Activated CD4-positive, CD25-positive, alpha-beta regulatory T cell treated with anti-CD3 and anti-CD28 coated beads, Interleukin-2, amount 50 U/mL, for 72 hours (primary cell): Measurements from ENCODE around the gene CACNA1A.
A peak's percentile ranks its signal among the peaks of the same experiment; 100 is the strongest.

Experiments used
- DNase-seq: peaks from one replicate; pipeline ENCODE4 v3.0.0; 2021

CACNA1A gene

DNA sequence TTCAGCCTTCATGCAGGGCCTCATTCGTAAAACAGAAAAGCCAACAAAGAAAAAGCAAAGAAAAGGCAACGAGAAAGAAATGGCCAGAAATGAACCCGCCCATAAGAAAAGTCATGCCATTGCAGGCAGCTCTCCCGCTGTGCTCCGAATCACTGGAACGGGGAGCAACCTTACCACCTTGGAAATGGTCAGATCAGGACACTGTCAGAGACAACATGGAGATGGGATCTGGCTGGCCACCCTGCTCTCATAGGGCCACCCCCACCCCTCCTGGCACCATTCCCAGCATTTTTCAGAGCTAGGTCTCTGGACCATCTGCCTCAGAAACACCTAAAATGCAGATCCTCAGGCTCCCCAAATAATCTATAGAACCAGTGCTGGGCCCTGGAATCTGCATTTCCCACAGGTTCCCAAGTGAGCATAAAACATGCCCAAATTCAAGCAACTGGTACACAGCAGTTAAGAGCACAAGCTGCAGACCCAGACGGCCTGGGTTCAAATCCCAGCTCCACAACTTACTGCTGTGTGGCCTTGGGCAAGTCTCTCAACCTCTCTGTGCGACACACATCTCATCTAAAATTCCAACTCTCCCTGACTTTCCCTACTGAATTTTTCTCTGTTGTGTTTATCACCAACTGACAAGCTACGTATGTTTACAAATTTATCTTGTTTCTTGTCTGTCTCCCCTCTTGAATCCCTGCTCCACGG, 204.5 kb downstream of the CACNA1A start:
- no peak for DNase-seq

DNA sequence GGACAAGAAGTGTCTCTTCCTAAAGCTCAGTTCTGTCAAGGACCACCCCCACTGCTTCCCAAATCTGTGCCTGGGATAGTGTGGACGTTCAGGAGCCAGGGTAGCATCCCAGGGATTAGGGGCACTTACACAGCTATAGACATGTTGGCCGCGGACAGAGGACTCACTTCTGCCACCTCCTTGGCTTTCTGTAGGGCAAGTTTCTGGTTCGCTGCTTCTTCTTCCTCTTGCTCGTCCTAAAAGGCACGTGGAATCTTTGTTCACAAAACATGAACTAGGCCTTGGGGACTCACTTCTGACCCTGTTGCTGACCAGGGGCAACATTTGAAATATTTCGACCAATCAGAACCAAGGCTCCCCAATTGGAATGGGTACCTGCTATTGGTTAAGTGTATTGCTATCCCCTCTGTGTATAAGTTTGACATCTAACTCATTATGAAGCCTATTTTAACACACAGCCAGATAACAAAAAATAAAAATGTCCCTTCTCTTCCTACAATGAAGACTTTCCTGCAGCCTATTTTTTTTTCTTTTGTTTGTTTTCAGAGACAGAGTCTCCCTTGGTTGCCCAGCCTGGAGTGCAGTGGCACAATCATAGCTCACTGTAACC, 205.8 kb downstream of the CACNA1A start:
- DNase-seq, result no peak

DNA sequence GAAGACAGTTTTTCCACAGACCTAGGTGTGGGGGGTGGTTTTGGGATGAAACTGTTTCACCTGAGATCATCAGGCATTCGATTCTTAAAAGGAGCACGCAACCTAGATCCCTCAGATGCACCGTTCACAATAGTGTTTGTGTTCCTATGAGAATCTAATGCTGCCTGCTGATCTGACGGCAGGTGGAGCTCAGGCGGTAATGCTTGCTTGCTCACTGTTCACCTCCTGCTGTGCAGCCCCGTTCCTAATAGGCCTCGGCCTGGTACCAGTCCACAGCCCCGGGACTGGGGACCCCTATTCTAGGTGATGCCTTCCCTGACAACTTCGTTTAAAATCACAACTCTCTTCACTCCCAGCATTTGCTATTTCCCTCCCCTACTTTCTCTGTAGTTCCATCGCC, 206.4 kb downstream of the CACNA1A start:
- DNase-seq, result no peak

DNA sequence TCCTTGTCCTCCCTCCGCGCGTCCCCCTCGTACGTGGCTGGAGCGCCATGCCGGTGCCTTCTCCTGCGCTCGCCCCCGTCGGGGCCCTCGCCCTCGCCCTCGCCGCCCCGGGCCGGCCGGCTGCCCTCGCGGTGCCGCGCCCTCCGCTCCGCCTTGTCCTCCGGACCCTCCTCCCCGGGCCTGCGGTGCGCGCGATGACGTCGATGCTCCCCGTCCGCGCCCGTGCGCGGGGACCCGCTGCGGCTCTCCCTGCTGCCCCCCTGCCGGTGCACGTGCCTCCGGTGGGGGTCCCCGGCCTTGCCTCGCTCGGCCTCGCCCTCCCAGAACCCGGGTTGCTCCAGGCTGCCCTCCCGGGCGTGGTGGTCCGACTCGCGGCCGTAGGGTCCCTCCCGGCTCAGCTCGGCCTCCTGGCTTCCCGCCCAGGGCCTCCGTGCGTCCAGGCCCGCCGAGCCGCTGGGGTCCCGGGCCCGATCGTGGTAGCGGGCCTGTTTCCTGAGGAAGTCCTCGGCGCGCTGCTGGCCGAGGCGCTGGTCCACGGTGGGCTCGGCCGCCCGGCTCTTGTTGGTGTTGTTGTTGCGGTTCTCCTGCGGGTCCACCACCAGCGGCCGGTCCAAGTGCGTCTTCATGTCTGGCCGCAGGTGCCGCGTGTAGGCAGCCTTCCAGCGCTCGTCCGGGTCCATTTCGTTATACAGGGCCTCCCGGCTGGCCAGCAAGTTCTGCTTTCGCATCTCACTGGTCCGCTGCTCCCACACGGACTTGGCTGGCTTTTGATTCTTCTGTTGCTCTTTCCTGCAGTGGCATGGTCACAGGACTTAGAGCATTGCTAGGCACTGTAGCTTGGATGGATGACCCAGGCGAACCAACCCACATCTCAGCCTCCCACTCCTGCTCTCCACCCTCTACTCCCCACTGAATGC, 207.5 kb downstream of the CACNA1A start:
- DNase-seq, result no peak

DNA sequence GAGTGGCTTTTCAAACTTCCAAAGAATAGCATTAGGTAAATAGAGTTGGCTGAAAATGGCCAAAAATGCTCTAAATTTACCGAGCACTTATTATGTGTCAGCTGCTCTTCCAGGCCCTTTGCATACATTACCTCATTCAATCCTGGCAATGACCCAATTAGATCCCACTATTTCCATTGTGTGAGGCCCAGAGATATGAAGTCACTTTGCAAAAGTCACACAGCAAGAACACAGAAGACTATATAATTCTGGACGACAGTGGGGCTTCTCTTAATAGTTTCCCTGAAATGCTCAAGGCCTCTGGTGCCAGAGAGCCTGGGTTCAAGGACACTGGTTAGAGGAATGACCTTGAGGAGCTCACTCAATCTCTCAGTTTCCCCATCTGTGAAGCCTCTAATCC, 209.3 kb downstream of the CACNA1A start:
- no peak for DNase-seq

DNA sequence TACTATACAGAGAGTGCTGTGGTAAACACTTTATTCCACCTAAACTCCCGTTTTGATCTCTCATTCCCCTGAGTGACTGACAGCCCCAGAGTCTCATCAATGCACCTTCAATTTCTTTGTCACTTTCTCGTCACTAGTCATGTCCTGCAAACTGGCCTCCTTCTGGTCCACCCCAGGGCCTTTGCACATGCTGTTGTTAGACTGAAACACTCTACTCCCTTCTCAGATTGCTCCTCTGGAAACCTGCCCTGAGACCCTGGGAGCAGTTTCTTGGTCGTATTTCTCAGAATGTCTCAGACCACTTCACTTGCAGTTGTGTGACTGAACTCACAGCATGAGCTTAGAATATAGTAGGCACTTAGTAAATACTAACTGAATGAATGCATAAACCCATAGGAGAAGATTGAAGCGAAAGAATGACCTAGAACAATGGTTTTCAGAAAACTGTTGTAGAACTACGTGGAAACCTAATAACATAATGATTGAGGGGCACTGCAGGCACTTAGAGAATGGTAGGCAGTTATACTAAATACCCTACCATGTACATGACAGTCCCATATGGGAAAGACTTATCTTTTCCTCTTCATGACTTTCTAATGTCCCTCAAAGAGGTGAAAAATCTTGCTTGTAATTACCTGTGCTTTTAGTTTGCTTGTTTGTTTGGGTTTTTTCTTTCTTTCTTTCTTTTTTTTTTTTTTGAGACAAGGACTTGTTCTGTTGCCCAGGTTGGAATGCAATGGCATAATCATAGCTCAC, 211.3 kb downstream of the CACNA1A start:
- no peak for DNase-seq

DNA sequence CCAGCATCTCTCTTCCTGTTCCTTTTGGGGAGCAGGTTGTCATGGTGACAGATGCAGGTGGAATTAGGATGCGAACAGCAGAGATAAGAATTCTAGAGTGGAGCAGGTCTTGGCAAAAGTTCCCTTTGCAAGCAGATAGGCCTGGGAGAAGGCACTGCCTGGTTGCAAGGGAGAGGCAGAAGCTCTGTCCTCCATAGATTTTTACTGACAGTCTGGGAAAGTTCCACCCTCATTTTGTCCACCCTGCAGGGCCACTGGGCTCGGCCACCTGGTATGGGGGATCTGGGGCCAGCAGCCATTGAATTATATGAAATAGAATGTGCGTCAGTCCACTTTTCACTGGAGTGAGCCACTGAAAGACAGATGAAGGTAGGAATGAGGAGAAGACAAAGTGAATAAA, 214.4 kb downstream of the CACNA1A start:
- no peak for DNase-seq

DNA sequence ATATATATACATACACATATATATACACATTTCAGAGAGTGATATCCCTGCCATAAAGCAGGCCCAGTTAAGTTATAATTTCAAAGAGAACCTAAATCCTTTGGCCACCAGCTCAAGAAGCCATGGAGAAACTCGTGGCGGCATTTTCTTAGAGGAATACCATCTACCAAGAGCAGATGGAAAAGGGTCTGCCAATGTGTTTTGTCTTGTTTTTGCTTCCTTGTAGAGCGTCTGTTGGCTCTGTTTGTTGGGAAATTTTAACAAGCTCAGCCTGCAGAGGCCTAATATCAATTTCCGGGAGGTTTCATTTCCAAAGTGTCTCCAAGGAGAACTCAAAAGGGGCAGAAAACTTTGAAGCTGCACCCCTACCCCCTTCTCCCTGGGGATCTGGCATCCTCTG, 215.5 kb downstream of the CACNA1A start:
- DNase-seq, result no peak

DNA sequence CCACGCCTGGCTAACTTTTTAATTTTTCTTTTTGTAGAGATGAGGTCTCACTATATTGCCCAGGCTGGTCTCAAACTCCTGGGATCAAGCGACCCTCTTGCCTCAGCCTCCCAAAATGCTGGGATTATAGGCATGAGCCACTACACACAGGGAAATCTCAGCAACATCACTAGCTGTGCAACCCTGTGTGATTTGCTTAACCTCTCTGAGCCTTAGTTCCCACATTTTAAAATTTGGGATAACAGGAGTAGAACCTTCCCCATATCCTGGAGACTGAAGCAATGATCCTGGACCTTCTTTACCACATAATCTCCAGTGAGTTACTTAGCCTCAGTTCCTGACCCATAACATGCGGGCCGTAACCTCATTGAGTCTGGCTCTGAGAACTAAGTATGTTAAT, 217.0 kb downstream of the CACNA1A start:
- no peak for DNase-seq

DNA sequence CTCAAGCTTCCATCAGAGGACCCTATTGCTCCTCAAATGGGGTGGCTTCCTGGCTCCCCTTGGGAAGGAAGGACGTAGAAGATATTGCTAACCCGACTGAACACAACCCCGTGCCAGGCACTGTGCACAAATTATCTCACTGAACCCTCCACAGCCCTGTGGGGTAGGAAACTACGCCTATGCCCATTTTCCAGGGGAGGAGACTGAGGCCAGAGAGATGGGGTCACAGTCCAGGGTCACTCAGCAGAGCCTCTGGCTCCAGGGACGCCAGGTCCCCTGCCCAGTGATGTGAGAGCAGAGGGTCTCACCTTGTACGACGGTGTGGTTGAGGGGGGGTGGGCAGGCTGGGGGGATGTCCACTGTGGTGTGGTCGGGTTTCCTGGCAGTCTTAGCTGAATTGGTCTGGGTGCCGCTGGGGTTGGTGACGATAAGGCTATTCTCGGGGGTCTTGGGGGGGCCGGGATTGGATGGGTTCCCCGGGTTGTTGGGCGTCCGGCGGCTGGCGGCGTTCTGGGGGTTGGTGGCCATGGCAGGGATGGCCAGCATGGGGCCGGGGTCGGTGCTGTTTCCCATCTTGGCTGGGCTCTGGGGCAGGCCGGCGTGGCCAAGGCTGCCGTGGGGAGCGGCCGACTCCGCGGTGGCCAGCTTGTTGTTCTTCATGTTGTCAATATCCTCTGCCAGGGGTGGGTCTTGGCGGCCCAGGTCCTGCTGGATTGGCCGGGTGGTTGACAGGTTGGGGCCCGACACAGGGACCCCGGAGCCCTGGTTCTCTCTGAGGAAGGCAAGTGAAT, 219.9 kb downstream of the CACNA1A start:
- DNase-seq, result no peak

DNA sequence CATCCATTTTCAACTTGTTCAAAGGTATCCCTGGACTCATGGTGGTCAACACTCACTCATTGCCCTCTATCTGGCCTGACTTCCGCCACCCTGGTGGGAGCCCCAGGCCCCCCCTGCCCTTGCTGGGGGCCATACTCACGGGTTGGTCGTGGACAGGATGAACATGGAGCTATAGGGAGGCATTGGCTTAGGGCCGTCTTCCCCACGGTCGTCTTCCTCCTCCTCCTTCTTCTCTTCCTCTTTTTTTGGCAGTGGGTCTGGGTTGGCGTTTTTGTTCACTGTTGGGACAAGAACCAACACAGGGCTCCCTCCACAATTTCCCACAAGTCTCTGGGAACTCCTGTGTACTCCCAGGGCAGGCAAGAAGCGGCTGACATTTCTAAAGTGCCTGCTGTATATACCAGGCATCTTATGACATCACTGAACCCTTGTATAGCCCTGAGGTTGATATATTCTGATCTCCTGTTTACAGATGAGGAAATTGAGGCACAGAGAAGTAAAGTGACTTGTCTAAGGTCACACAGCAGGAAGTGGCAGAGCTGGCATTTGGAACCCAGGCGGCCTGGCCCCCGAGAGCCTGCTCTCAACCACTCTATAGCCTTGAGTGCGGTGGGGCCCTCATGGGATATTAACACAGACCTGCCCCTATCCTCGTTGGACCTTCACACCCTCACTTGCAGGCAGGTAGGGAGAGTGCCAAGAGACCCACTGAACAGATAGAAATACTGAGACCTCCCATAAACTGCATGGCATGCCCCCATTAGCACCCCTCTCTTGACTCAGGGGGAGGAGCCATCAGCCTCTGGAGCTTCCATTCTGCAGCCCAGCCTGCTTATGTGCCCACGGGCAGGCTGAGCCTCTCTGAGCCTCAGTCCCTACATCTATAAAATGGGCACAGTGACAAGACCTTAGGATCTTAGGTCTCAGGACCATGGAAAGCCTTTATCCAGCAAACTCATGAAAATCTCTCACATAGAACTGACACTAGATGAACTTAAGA, 221.1 kb downstream of the CACNA1A start:
- DNase-seq, result no peak

DNA sequence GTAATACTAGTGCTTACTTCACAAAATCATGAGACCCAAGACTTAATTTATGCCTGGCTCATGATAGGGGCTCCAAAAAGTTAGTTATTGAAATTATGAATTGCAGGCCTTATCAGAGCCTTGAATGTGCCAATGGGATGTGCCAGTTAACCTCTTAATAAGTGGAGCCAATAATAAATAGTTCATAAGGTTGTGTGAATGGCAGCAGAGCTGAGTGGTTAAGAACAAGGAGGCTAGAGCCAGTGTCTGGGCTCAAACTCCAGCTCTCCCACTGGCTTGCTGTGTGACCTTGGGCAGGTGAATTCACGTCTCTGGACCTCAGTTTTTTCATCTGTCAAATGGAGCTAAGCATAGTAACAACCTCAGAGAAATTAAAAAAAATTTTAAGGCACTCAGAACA, 222.4 kb downstream of the CACNA1A start:
- no peak for DNase-seq

DNA sequence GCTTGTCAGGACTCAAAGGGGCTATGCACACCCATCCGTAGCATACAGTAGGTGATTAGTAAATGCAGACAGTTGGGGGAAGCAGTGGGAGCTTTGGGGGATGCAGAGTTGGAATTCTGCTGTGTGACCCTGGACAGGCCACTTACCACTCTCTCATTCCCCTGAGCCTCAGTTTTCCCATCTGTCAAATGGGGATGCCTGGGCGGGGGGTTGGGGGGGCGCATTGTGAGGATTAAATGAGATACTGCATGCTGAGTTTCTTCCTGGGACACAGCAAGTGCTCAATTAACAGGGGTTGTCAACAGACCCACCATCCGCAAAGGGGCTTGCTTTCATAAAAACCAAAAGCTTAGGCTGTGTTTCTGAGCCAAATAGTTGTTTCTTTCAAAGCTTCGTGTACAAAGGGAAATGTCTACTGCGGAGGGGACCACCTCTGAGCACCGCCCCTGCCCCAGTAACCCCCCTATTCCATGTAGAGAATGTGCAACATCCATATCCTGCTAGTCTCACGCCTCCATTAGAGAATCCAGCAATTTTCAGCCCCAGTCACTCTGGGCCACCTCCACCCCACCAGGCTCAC, 223.7 kb downstream of the CACNA1A start:
- no peak for DNase-seq

DNA sequence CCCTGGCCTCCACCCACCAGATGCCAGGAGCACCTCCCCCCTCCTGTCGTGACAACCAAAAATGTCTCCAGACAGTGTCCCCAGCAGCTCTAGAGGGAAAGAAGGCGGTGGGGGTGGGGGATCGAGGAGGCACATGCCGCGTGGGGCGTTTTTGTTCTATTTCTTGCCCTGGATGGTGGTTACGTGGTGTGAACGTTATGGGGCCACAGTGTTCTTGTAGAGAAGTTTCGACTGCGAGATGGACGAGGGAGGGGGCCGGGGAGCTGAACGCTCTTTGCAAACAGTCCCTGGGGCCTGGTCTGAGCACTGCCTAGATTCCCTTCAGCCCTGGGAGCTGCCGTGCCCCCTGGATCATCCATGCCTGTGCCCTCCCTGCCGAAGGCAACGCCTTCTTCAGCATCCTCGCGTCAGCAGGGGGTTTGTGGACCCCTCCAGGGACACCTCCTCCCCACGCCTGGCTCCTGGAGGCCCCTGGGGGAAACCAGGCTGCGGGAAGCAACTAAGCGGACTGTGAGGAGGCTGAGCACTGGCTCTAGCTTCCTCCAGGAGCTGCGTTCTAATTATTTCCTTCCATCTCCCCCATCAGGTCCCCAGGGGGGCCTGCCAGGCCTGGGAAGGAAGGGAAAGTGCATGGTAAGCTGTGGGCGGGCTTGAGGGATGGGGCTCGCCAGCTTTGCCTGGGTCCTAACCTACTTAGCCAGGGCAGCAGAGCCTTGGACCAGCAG, 224.6 kb downstream of the CACNA1A start:
- no peak for DNase-seq

DNA sequence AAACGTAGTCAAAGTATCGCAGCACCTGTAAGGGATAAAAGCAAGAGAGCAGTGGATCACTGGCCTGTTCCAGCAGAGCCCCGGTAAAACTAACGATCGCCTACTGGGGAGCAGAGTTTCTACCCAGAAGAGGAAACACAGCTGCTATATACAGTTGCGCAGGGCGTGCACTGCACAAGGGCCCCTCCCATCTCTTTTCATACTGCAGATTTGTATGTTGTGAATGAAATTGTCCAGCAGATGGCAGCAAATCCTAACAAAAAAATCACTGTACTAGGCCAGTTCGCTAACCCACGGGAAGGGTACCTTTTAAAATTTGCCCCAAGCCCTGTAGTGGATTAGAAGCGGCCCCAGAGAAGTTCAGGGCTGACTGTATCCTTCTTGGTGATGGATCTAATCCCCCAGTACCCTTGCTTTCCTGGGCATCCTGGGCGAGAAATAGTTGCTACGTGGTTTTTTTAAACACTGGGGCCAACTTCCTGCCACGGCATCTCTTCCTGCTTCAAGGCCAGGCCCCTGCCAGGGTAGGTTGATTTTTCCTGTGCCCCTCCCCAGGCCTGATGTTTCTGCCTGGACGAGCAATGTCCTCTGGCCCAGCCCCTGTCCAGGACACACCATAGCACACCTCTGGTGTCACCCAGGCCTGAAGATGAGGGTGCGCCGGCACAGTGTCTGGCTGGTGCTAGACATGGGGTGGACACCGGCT, 229.0 kb downstream of the CACNA1A start:
- peak; percentile 55 for DNase-seq

DNA sequence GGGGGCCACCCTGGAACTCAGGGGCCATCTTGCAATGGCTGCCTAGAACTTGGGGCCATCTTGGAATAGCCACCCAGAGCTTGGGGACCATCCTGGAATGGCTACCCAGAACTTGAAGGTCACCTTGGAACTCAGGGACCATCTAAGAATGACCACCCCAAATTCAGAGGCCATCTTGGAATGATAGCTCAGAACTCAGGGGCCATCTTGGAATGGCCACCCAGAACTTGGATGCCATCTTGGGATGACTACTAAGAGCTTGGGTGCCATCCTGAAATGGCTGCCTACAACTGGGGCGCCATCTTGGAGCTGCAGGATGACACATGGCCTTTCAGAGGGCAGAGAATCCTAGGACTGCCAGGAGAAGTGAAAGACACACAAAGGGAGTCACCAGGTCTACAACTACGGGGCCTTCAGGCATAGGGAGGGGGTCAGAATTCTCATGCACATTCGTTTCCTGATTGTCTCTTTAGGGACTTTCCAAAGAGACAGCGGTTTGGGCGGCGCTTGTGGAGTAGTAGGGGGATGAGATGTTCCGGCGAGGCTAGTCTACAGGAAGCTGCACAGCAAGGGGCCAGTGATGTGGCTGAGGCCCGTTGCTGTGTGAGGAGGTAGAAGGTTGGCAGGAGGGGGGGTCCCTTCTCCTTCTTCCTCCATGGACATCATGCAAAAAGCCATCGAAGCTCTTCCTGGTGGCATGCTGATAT, 231.1 kb downstream of the CACNA1A start:
- DNase-seq, result no peak

DNA sequence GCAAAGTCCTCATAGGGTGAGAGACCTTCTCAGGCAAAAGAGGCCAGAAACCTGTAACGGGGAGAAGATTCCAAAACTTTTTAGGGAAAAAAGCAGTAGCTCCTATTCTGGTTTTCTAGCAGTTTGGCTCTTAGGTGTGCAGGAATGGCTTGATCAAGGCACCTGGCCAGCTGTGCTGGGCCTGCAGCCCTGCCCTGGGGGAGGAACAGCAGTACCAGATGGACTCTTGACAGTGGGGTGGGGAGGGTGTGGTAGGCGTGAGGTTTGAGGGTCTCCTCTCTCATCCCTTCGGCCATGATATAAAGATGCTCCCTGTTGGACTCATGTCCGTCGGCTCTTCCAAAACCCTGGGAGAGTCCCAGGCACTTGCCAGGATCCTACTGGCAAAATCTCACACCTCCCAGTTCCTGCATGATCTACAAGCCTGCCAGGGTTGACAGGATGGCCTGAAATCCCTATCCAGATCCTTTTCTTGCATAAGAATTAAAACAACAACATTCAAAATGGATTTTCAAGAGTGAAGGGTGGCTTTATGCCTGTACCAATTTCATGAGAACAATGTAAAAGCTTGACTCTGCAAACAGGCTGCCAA, 235.7 kb downstream of the CACNA1A start:
- no peak for DNase-seq

DNA sequence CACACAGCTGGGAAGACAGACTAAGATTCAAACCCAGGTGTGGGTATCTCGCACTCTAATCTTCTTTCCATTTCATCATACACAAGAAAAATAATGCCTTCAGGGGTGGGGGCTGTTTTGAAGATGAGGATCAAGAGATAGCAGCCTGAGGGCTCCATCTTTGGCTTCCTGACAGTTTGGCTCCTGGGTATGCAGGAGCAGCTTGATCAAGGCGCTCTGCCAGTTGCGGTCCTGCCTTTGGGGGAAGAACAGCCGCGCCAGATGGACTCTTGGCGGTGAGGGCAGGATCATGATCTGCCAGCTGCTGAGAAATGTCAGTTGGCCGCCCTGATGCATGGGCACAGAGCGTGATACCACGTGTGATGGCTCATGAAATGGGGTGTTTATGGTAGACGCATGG, 236.9 kb downstream of the CACNA1A start:
- no peak for DNase-seq
